T-cell (primary cell): ENCODE results near the gene PDSS2. TPM values are rescaled to one million over a fixed set of nuclear protein-coding genes. Genes with fewer than 3 reads are reported as not detected.

Source experiments
- ATAC-seq, 4 experiments: fragments of 200-7000 bp in 3 of 4; fragments of 150-1000 bp in 1 of 4; cut with Tn5 transposase; replicated peaks in 1 of 4; 1 replicate in 3 of 4; 2 replicates in 1 of 4; pipeline ENCODE4 v1.10.0; 2021; ENCODE audit warnings: moderate library complexity in 3 of 4, mild to moderate bottlenecking in 2 of 4, moderate number of reproducible peaks in 1 of 4
- CTCF ChIA-PET, 2 donors: fragments of 300-600 bp; sonication (Branson Sonifier 250); formaldehyde crosslinking; loops; one replicate each; lab custom pipeline; 2022; ENCODE audit warnings: antibody characterized with exemption in 2 of 2; lab: Charles Lee
- POLR2A ChIA-PET, 2 donors: fragments of 300-600 bp; sonication (Branson Sonifier 250); formaldehyde crosslinking; loops; one replicate each; lab custom pipeline; 2022; ENCODE audit warnings: antibody characterized with exemption in 2 of 2; lab: Charles Lee
- DNase-seq, 35 experiments: peaks; one replicate each; pipeline versions ENCODE4 v3.0.0 to v3.0.0-alpha.2; 2013 to 2023
- H3K27ac ChIP-seq: one replicate; pipeline ENCODE4 v1.5.1; 2013; ENCODE audit warnings: low read length
- H3K27me3 ChIP-seq, 2 experiments: replicated peaks in 1 of 2; 1 replicate in 1 of 2; 2 replicates in 1 of 2; pipeline versions ENCODE4 v1.6.1 to v1.7.0; 2013; ENCODE audit warnings: low read length in 1 of 2, mixed read lengths in 1 of 2; ENCODE audit not compliant: control insufficient read depth in 2 of 2, insufficient read depth in 2 of 2; ENCODE audit errors: extremely low read depth in 1 of 2
- H3K36me3 ChIP-seq, 2 donors: 1 replicate in 1 of 2; 2 replicates in 1 of 2; pipeline versions ENCODE4 v1.6.1 to v1.7.0; 2013; ENCODE audit warnings: low read length in 1 of 2; ENCODE audit not compliant: control insufficient read depth in 2 of 2, insufficient read depth in 1 of 2; ENCODE audit errors: extremely low read depth in 1 of 2
- H3K4me1 ChIP-seq, 2 experiments: 1 replicate in 1 of 2; 2 replicates in 1 of 2; pipeline versions ENCODE4 v1.6.1 to v1.7.0; 2013; ENCODE audit warnings: low read length in 2 of 2, mixed read lengths in 1 of 2; ENCODE audit not compliant: insufficient read depth in 2 of 2, control insufficient read depth in 1 of 2; ENCODE audit errors: extremely low read depth in 1 of 2
- H3K4me3 ChIP-seq, 2 donors: 1 replicate in 1 of 2; 2 replicates in 1 of 2; pipeline versions ENCODE4 v1.5.1 to v1.7.0; 2013; ENCODE audit warnings: mild to moderate bottlenecking in 2 of 2, low read length in 1 of 2, moderate library complexity in 1 of 2; ENCODE audit not compliant: control insufficient read depth in 1 of 2; ENCODE audit errors: extremely low read depth in 1 of 2
- H3K9me3 ChIP-seq: 2 replicates; pipeline ENCODE4 v1.7.0; 2013
- H3K27ac Mint-ChIP-seq, 2 donors: one replicate each; pipeline ENCODE4 v1.8.0; 2020 to 2021; ENCODE audit warnings: mild to moderate bottlenecking in 2 of 2, mixed read lengths in 2 of 2
- H3K27me3 Mint-ChIP-seq, 2 donors: one replicate each; pipeline ENCODE4 v1.8.0; 2021 to 2022; ENCODE audit warnings: mixed read lengths in 2 of 2
- H3K36me3 Mint-ChIP-seq: one replicate; pipeline ENCODE4 v1.8.0; 2021; ENCODE audit warnings: mixed read lengths
- H3K4me1 Mint-ChIP-seq, 3 donors: one replicate each; pipeline ENCODE4 v1.8.0; 2020 to 2022; ENCODE audit warnings: mixed read lengths in 3 of 3, mild to moderate bottlenecking in 1 of 3
- H3K4me3 Mint-ChIP-seq, 3 donors: one replicate each; pipeline ENCODE4 v1.8.0; 2020 to 2022; ENCODE audit warnings: mild to moderate bottlenecking in 3 of 3, mixed read lengths in 3 of 3, moderate library complexity in 3 of 3
- H3K9me3 Mint-ChIP-seq, 3 donors: one replicate each; pipeline ENCODE4 v1.8.0; 2020 to 2022; ENCODE audit warnings: mixed read lengths in 3 of 3
- WGBS: methylation state at CpG from one replicate; pipeline ENCODE4 v1.1.5; 2013; ENCODE audit warnings: missing lambda C conversion rate; ENCODE audit not compliant: insufficient coverage; 5-methylcytosine and 5-hydroxymethylcytosine counted together
- total RNA-seq, 35 experiments: library from RNA in 6 of 35; stranded (reverse) in 6 of 35; fragments of 120-200 nt in 1 of 35; gene quantifications; one replicate each; pipeline versions ENCODE4 v1.2.1 to v1.2.4 and lab custom pipeline; 2013 to 2026

Gene PDSS2
- total RNA-seq, 5 donors from 2014 or later (not counting 1 experiment from before 2014, with no cell fraction given): 10.8 to 13.6 (median 11.8) TPM

DNA sequence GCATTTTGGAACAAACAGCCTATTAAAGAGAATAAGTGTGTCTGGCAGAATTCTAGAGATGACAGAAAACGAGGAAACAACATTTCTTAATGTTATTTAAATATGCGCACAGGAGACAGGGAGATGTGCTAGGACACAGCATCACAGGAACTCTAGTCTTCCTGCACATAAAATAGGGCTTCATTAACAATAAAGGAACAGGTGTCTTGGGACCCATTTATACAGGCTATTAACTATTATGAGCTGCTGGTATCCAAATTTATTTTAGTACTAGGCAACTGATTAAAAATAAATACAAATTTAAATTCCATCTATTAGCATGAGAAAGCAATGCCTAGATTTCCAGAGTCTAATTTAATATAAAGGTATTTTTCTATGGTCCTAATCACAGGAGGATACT, 102.3 kb downstream of the PDSS2 start:
- CTCF ChIA-PET: no interaction called here
- Histone ChIP-seq H3K4me1 (no peaks in the 10 kb centered on the region), H3K4me3 (no peak overlapping the region), H3K27ac (no peak overlapping the region), H3K27me3 (no peaks in the 10 kb centered on the region), H3K9me3 (no peaks in the 10 kb centered on the region), H3K36me3 (peaks cover 0 to under 1% of the 10 kb centered on the region in 2 donors)
- Mint-ChIP-seq H3K4me3 (no peak overlapping the region), H3K27me3 (no peaks in the 10 kb centered on the region), H3K9me3 (no peaks in the 10 kb centered on the region), H3K36me3 (peaks cover 21% of the 10 kb centered on the region), H3K27ac (no peak overlapping the region), H3K4me1 (peaks cover 0 to 4% (median 0%) of the 10 kb centered on the region in 3 donors)
- ATAC-seq (no peak), DNase-seq (no peak)
- no CpG with 5 or more reads among the region's 2 CpGs for WGBS
- POLR2A ChIA-PET: interaction anchor here in 1 of 2 donors (0.5 to 0.7 kb wide), 3 partner anchors 566 to 1293 kb away, joined by 3 to 7 read pairs (median 3); no protein-coding TSS in a partner anchor

- CTCF ChIA-PET: no interaction called here
- Histone ChIP-seq H3K36me3 (no peaks in the 10 kb centered on the region), H3K4me1 (no peaks in the 10 kb centered on the region), H3K4me3 (no peak overlapping the region), H3K9me3 (no peaks in the 10 kb centered on the region), H3K27me3 (no peaks in the 10 kb centered on the region), H3K27ac (no peak overlapping the region)
- no peak overlapping the region for H3K27ac Mint-ChIP-seq
- H3K4me1 Mint-ChIP-seq: peaks cover 0 to 4% (median 0%) of the 10 kb centered on the region in 3 donors
- H3K9me3 Mint-ChIP-seq: no peaks in the 10 kb centered on the region
- no peak for DNase-seq
- H3K27me3 Mint-ChIP-seq: no peaks in the 10 kb centered on the region
- H3K36me3 Mint-ChIP-seq: peaks cover 13% of the 10 kb centered on the region
- 100% methylated on average over 2 of the region's 3 CpGs for WGBS
- no peak for ATAC-seq
- no peak overlapping the region for H3K4me3 Mint-ChIP-seq
- POLR2A ChIA-PET: no interaction called here
These were observed 103.7 kb downstream of the PDSS2 start for GRCh38 chr6:107355659-107356058.

DNA sequence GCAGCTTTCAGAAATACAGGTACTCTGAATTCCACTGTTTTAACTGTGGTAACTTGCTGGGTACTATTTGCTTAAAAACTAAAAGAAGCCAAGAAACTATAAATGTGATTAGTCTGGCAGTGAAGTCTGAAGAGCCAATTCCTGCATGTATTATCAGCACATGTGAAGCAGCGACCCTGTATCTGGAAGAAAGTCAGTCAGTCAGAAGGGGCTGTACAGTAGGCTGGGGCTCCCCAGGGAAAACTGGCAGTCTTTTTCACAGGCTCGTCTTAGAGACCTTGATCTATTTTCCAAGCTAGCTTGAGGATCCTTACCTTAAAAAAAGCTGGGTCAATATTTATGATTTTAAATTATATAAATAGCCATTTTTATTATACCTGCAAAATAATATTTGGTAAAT, 104.9 kb downstream of the PDSS2 start:
- H3K27me3 Mint-ChIP-seq: no peaks in the 10 kb centered on the region
- no peak overlapping the region for H3K27ac Mint-ChIP-seq
- CTCF ChIA-PET: no interaction called here
- H3K36me3 Mint-ChIP-seq: peaks cover 8% of the 10 kb centered on the region
- POLR2A ChIA-PET: no interaction called here
- peaks cover 0 to 4% (median 0%) of the 10 kb centered on the region in 3 donors for H3K4me1 Mint-ChIP-seq
- H3K9me3 ChIP-seq: no peaks in the 10 kb centered on the region
- H3K27ac ChIP-seq: no peak overlapping the region
- no peaks in the 10 kb centered on the region for H3K27me3 ChIP-seq
- H3K4me3 ChIP-seq: no peak overlapping the region
- ATAC-seq (no peak), DNase-seq (no peak)
- H3K4me1 ChIP-seq: no peaks in the 10 kb centered on the region
- no peak overlapping the region for H3K4me3 Mint-ChIP-seq
- H3K36me3 ChIP-seq: no peaks in the 10 kb centered on the region
- H3K9me3 Mint-ChIP-seq: no peaks in the 10 kb centered on the region
- WGBS: 88% methylated on average over 1 of the region's 2 CpGs

DNA sequence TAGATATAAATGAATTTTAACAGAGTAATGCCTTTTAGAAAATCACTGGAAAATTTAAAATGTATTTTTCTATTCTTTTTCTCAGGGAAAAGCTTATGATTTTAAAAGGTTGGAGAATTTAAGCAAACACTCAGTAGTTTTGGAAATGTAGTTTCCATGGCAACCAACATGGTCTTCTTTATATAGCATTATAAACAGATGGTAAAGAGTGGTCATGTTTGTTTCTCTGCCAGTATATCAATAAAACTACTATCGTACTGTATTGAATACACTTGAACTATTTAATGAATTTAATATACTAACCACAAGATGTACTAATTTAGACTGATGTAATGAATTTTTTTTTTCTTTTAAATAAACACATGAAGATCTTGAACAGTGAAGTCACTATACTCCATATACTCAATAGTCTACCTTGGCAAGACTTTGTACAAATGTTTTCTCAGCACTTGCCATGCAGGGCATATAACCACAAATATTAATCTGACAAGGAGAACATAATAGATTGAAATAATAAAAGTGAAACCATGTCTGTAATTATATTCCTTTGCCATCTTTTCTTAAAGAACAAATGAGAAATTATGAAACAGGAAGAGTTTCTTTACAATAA, 105.5 kb downstream of the PDSS2 start:
- Mint-ChIP-seq H3K27ac (no peak overlapping the region), H3K9me3 (no peaks in the 10 kb centered on the region), H3K36me3 (peaks cover 8% of the 10 kb centered on the region), H3K27me3 (no peaks in the 10 kb centered on the region), H3K4me3 (no peak overlapping the region), H3K4me1 (peaks cover 0 to 4% (median 0%) of the 10 kb centered on the region in 3 donors)
- Histone ChIP-seq H3K36me3 (no peaks in the 10 kb centered on the region), H3K4me3 (no peak overlapping the region), H3K9me3 (no peaks in the 10 kb centered on the region), H3K27me3 (no peaks in the 10 kb centered on the region), H3K27ac (no peak overlapping the region), H3K4me1 (no peaks in the 10 kb centered on the region)
- ChIA-PET CTCF (no interaction called here), POLR2A (no interaction called here)
- WGBS: no CpG with 5 or more reads among the region's 1 CpG
- ATAC-seq (no peak), DNase-seq (no peak)

- DNase-seq (no peak), ATAC-seq (no peak)
- H3K4me1 Mint-ChIP-seq: peaks cover 0 to 4% (median 0%) of the 10 kb centered on the region in 3 donors
- no peak overlapping the region for H3K27ac ChIP-seq
- H3K4me1 ChIP-seq: no peaks in the 10 kb centered on the region
- no peaks in the 10 kb centered on the region for H3K27me3 Mint-ChIP-seq
- no peaks in the 10 kb centered on the region for H3K27me3 ChIP-seq
- H3K9me3 ChIP-seq: no peaks in the 10 kb centered on the region
- no peaks in the 10 kb centered on the region for H3K36me3 ChIP-seq
- no peak overlapping the region for H3K4me3 ChIP-seq
- CTCF ChIA-PET: no interaction called here
- no CpG with 5 or more reads among the region's 1 CpG for WGBS
- POLR2A ChIA-PET: no interaction called here
- no peaks in the 10 kb centered on the region for H3K9me3 Mint-ChIP-seq
- H3K36me3 Mint-ChIP-seq: peaks cover 7% of the 10 kb centered on the region
- no peak overlapping the region for H3K4me3 Mint-ChIP-seq
- H3K27ac Mint-ChIP-seq: no peak overlapping the region
These were observed 111.1 kb downstream of the PDSS2 start for GRCh38 chr6:107348224-107348623.

- Histone ChIP-seq H3K27me3 (no peaks in the 10 kb centered on the region), H3K4me1 (no peaks in the 10 kb centered on the region), H3K9me3 (no peaks in the 10 kb centered on the region), H3K36me3 (no peaks in the 10 kb centered on the region), H3K27ac (no peak overlapping the region), H3K4me3 (no peak overlapping the region)
- Mint-ChIP-seq H3K27ac (no peak overlapping the region), H3K36me3 (peaks cover 10% of the 10 kb centered on the region), H3K4me3 (no peak overlapping the region), H3K27me3 (no peaks in the 10 kb centered on the region), H3K9me3 (no peaks in the 10 kb centered on the region), H3K4me1 (peaks cover 0 to 4% (median 0%) of the 10 kb centered on the region in 3 donors)
- DNase-seq (no peak), ATAC-seq (no peak)
- ChIA-PET POLR2A (no interaction called here), CTCF (no interaction called here)
These were observed 114.0 kb downstream of the PDSS2 start for GRCh38 chr6:107345393-107345792.
